CD8-positive, alpha-beta memory T cell (primary cell): ENCODE data around the gene RAB11FIP4. TPM values are rescaled to one million over a fixed set of nuclear protein-coding genes. Genes with fewer than 3 reads are reported as not detected.

Experiments
- CTCF ChIA-PET: fragments of 350-600 bp; sonication (Branson Sonifier 250); formaldehyde crosslinking; loops from one replicate; lab custom pipeline; 2021; ENCODE audit warnings: antibody characterized with exemption; lab: Charles Lee
- POLR2A ChIA-PET: fragments of 350-600 bp; sonication (Branson Sonifier 250); formaldehyde crosslinking; loops from one replicate; lab custom pipeline; 2021; ENCODE audit warnings: antibody characterized with exemption; lab: Charles Lee
- DNase-seq, 5 donors: peaks; one replicate each; pipeline versions ENCODE4 v3.0.0 to v3.0.0-alpha.2; 2020 to 2022; ENCODE audit warnings: mixed read lengths in 1 of 5
- H3K27ac ChIP-seq: one replicate; pipeline ENCODE4 v1.7.0; 2013; ENCODE audit warnings: low read depth, mild to moderate bottlenecking, low read length, moderate library complexity
- H3K27me3 ChIP-seq: 2 replicates; pipeline ENCODE4 v1.7.0; 2013; ENCODE audit warnings: low read length, mild to moderate bottlenecking; ENCODE audit not compliant: insufficient read depth, poor library complexity, severe bottlenecking
- H3K36me3 ChIP-seq: 2 replicates; pipeline ENCODE4 v1.7.0; 2013; ENCODE audit warnings: mild to moderate bottlenecking, low read length, moderate library complexity; ENCODE audit not compliant: insufficient read depth
- H3K4me1 ChIP-seq: 2 replicates; pipeline ENCODE4 v1.7.0; 2013; ENCODE audit warnings: mild to moderate bottlenecking, low read length, moderate library complexity; ENCODE audit not compliant: insufficient read depth
- H3K4me3 ChIP-seq: 2 replicates; pipeline ENCODE4 v1.7.0; 2013; ENCODE audit warnings: mild to moderate bottlenecking, low read length
- H3K9me3 ChIP-seq: 2 replicates; pipeline ENCODE4 v1.7.0; 2013; ENCODE audit warnings: mild to moderate bottlenecking, low read length
- H3K27ac Mint-ChIP-seq, 8 donors: one replicate each; pipeline ENCODE4 v1.8.0; 2020 to 2021; ENCODE audit warnings: mixed read lengths in 8 of 8, mild to moderate bottlenecking in 6 of 8, inconsistent platforms in 3 of 8, moderate library complexity in 3 of 8
- H3K27me3 Mint-ChIP-seq, 2 donors: one replicate each; pipeline ENCODE4 v1.8.0; 2020 to 2021; ENCODE audit warnings: mixed read lengths in 2 of 2, mild to moderate bottlenecking in 1 of 2, moderate library complexity in 1 of 2
- H3K36me3 Mint-ChIP-seq, 3 donors: one replicate each; pipeline ENCODE4 v1.8.0; 2020 to 2021; ENCODE audit warnings: mixed read lengths in 3 of 3, inconsistent platforms in 1 of 3, mild to moderate bottlenecking in 1 of 3
- H3K4me1 Mint-ChIP-seq, 3 donors: one replicate each; pipeline ENCODE4 v1.8.0; 2020 to 2021; ENCODE audit warnings: mixed read lengths in 3 of 3, inconsistent platforms in 1 of 3, mild to moderate bottlenecking in 1 of 3
- H3K4me3 Mint-ChIP-seq, 7 donors: one replicate each; pipeline ENCODE4 v1.8.0; 2020 to 2021; ENCODE audit warnings: mixed read lengths in 7 of 7, mild to moderate bottlenecking in 6 of 7, moderate library complexity in 4 of 7, inconsistent platforms in 2 of 7
- H3K9me3 Mint-ChIP-seq, 5 donors: one replicate each; pipeline ENCODE4 v1.8.0; 2020 to 2022; ENCODE audit warnings: mixed read lengths in 5 of 5, mild to moderate bottlenecking in 3 of 5, moderate library complexity in 2 of 5, inconsistent platforms in 1 of 5
- polyA plus RNA-seq: library from polyadenylated mRNA; unstranded; fragments of 300-500 nt; fragmentation: Illumina TruSeq; gene quantifications from one replicate; pipeline ENCODE4 v1.2.3, GENCODE V29; 2021
- total RNA-seq, 2 experiments: library from RNA; stranded (reverse); gene quantifications; one replicate each; pipeline ENCODE4 v1.2.3, GENCODE V29; 2021

RAB11FIP4 gene
- total and polyA plus RNA-seq, 3 experiments from 2014 or later: 15.1 to 26.8 (median 17.4) TPM

DNA sequence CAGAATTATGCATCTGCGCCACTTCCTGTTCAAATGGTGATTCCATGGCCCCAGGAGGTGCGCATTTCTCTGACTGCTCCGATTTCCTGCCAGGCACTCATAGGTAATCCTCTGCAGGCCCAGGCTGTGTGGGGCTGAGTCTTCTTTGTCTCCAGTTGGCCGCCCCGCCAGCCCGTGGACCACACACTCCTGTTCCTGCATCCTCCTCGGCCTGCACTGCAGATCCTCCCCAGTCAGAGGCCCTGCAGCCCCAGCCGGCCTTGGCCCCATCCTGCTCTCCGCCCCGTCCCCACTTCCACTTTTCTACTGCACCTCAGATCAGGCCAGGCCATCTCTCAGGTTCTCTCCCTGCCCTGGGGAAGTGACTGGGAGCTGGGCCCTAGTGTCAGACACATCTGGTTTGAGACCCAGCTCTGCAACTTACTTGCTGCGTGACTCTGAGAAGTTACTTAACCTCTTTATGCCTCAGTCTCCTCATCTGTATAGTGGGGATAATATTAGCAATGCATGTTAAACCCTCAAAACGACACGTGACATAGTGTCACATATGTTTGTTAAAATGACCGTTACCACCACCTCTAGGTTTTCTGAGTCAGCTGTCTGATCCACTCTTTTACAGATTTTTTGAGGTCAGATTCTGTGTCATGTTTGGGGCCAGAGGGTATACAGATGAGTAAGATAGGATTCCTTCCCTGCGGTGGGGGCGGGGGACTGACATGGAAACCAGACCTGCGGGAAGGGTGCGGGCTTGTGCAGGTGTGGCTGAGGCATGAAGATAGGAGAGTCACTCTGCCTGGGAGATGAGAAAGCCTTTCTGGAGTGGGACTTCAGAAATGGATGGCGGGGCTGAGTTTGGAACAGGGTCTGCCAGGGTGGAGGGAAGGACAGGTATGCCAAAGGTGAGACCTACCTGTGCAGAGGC is 12.8 kb downstream of the RAB11FIP4 start:
- Histone ChIP-seq H3K4me3 (no peak overlapping the region), H3K36me3 (no peaks in the 10 kb centered on the region), H3K27me3 (no peaks in the 10 kb centered on the region), H3K9me3 (no peaks in the 10 kb centered on the region), H3K27ac (no peak overlapping the region), H3K4me1 (no peaks in the 10 kb centered on the region)
- H3K4me1 Mint-ChIP-seq: no peaks in the 10 kb centered on the region
- peak overlapping the region in 2 of 8 donors; percentile 31 to 88 for H3K27ac Mint-ChIP-seq
- H3K36me3 Mint-ChIP-seq: no peaks in the 10 kb centered on the region
- H3K9me3 Mint-ChIP-seq: no peaks in the 10 kb centered on the region
- ChIA-PET CTCF (no interaction called here), POLR2A (no interaction called here)
- no peak overlapping the region for H3K4me3 Mint-ChIP-seq
- H3K27me3 Mint-ChIP-seq: peaks cover 0 to 6% of the 10 kb centered on the region in 2 donors
- no peak for DNase-seq

GRCh38 chr17:31405890-31406371 is 14.5 kb downstream of the RAB11FIP4 start:
- Mint-ChIP-seq H3K4me1 (no peaks in the 10 kb centered on the region), H3K4me3 (no peak overlapping the region), H3K36me3 (no peaks in the 10 kb centered on the region), H3K9me3 (no peaks in the 10 kb centered on the region), H3K27me3 (peaks cover 3 to 7% of the 10 kb centered on the region in 2 donors), H3K27ac (no peak overlapping the region)
- no peaks in the 10 kb centered on the region for H3K4me1 ChIP-seq
- H3K27me3 ChIP-seq: no peaks in the 10 kb centered on the region
- no peaks in the 10 kb centered on the region for H3K9me3 ChIP-seq
- no peak overlapping the region for H3K4me3 ChIP-seq
- no peak for DNase-seq
- POLR2A ChIA-PET: no interaction called here
- no peaks in the 10 kb centered on the region for H3K36me3 ChIP-seq
- CTCF ChIA-PET: interaction anchor here (1.3 kb wide), 1 partner anchor 8 kb away, joined by 3 read pairs; no protein-coding TSS in a partner anchor
- H3K27ac ChIP-seq: no peak overlapping the region

DNA sequence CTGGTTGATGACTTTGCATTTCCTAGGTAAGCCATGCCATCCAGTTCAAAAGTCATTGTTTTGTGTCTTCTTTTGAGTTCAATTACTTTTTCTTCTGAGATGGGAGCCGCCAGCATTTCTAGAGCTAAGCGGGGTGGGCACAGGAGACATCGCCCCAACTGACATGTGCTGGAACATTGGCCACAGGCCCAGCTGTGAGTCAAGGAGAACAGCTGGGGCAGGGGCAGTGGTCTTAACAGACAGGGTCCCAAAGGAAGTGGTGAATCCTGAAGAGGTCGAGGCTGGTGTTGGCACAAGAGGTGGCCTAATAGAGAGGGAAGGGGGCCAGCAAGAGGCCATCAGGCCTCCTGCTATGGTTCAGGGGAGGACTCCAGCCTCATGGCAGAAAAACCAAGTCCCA is 17.1 kb downstream of the RAB11FIP4 start:
- no peaks in the 10 kb centered on the region for H3K36me3 ChIP-seq
- H3K27ac Mint-ChIP-seq: no peak overlapping the region
- no peaks in the 10 kb centered on the region for H3K27me3 ChIP-seq
- no peaks in the 10 kb centered on the region for H3K36me3 Mint-ChIP-seq
- H3K4me3 Mint-ChIP-seq: no peak overlapping the region
- H3K27ac ChIP-seq: no peak overlapping the region
- ChIA-PET POLR2A (no interaction called here), CTCF (no interaction called here)
- DNase-seq: no peak
- H3K4me1 Mint-ChIP-seq: no peaks in the 10 kb centered on the region
- no peaks in the 10 kb centered on the region for H3K4me1 ChIP-seq
- H3K27me3 Mint-ChIP-seq: peaks cover 3 to 7% of the 10 kb centered on the region in 2 donors
- H3K9me3 Mint-ChIP-seq: no peaks in the 10 kb centered on the region
- no peaks in the 10 kb centered on the region for H3K9me3 ChIP-seq
- H3K4me3 ChIP-seq: no peak overlapping the region

DNA sequence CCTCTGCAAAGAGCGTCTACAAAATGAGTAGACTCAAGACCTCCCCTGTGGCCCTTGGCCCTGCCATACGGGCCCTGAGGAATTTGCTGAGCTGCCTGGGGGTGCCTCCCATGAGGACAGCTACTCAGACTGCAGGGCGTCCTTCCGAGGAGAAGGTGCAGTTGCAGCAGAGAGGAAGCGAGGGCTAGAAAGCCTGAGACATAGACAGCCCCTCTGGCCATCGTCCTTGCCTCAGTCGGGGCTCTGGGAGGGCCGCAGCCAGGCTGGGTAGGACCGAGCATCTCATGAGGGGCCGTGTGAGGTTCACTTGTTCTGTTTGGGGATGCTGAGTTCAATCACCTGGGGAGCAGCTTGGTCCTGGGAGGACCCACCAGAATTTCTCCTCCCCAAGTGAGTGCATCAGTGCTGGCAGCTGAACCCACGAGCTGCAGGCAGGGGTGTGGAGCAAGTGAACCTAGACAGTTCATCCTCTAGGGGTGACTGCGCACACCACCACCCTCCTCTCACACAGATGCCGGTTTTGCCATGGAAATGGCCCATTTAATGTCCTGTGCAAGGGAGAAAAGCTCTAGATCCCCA is 20.3 kb downstream of the RAB11FIP4 start:
- Mint-ChIP-seq H3K4me3 (no peak overlapping the region), H3K4me1 (no peaks in the 10 kb centered on the region), H3K27me3 (peaks cover 3 to 11% of the 10 kb centered on the region in 2 donors), H3K9me3 (no peaks in the 10 kb centered on the region), H3K27ac (no peak overlapping the region), H3K36me3 (no peaks in the 10 kb centered on the region)
- CTCF ChIA-PET: no interaction called here
- Histone ChIP-seq H3K9me3 (no peaks in the 10 kb centered on the region), H3K27ac (no peak overlapping the region), H3K27me3 (no peaks in the 10 kb centered on the region), H3K4me1 (no peaks in the 10 kb centered on the region), H3K36me3 (no peaks in the 10 kb centered on the region), H3K4me3 (no peak overlapping the region)
- POLR2A ChIA-PET: no interaction called here
- no peak for DNase-seq

DNA sequence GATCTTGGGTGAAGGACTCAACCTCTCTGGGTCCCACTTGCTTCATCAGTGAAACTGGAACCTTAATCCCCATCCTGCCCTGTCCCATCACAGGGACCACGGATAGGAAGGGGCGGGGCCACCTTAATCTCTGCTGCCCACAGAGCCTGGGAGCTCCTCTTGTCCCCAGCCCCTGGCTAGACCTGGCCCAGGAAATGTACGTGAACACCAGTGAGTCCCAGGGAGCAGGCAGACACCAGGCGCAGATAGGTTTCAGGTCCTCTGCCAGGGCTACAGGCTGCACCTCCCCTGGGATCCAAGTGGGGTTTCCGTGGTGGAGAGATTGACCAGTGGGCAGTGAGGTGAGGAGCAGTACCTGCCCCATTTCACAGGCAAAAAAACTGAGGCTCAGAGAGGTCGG is 21.0 kb downstream of the RAB11FIP4 start:
- H3K27me3 Mint-ChIP-seq: peaks cover 3 to 11% of the 10 kb centered on the region in 2 donors
- no peak overlapping the region for H3K4me3 Mint-ChIP-seq
- CTCF ChIA-PET: no interaction called here
- H3K9me3 ChIP-seq: no peaks in the 10 kb centered on the region
- no peaks in the 10 kb centered on the region for H3K4me1 Mint-ChIP-seq
- H3K4me3 ChIP-seq: no peak overlapping the region
- no peaks in the 10 kb centered on the region for H3K36me3 ChIP-seq
- no peak for DNase-seq
- H3K27ac Mint-ChIP-seq: no peak overlapping the region
- POLR2A ChIA-PET: no interaction called here
- H3K36me3 Mint-ChIP-seq: no peaks in the 10 kb centered on the region
- H3K4me1 ChIP-seq: no peaks in the 10 kb centered on the region
- no peaks in the 10 kb centered on the region for H3K9me3 Mint-ChIP-seq
- no peak overlapping the region for H3K27ac ChIP-seq
- H3K27me3 ChIP-seq: no peaks in the 10 kb centered on the region

- no peak for DNase-seq
- no peaks in the 10 kb centered on the region for H3K4me1 Mint-ChIP-seq
- H3K4me1 ChIP-seq: no peaks in the 10 kb centered on the region
- POLR2A ChIA-PET: no interaction called here
- no peaks in the 10 kb centered on the region for H3K9me3 Mint-ChIP-seq
- no peak overlapping the region for H3K4me3 Mint-ChIP-seq
- peak overlapping the region in 1 of 8 donors; percentile 75 for H3K27ac Mint-ChIP-seq
- peaks cover 3 to 11% of the 10 kb centered on the region in 2 donors for H3K27me3 Mint-ChIP-seq
- H3K4me3 ChIP-seq: no peak overlapping the region
- no peaks in the 10 kb centered on the region for H3K9me3 ChIP-seq
- no peak overlapping the region for H3K27ac ChIP-seq
- CTCF ChIA-PET: interaction anchor here (1.2 kb wide), 1 partner anchor 8 kb away, joined by 3 read pairs; no protein-coding TSS in a partner anchor
- no peaks in the 10 kb centered on the region for H3K36me3 ChIP-seq
- no peaks in the 10 kb centered on the region for H3K27me3 ChIP-seq
- H3K36me3 Mint-ChIP-seq: no peaks in the 10 kb centered on the region
These were observed 21.8 kb downstream of the RAB11FIP4 start for GRCh38 chr17:31413081-31413799.

- ChIA-PET POLR2A (no interaction called here), CTCF (interaction anchor here (1.2 kb wide), 1 partner anchor 9 kb away, joined by 3 read pairs; no protein-coding TSS in a partner anchor)
- H3K27ac Mint-ChIP-seq: no peak overlapping the region
- no peaks in the 10 kb centered on the region for H3K27me3 ChIP-seq
- H3K9me3 Mint-ChIP-seq: no peaks in the 10 kb centered on the region
- H3K4me1 Mint-ChIP-seq: no peaks in the 10 kb centered on the region
- no peak for DNase-seq
- no peak overlapping the region for H3K4me3 ChIP-seq
- H3K4me1 ChIP-seq: no peaks in the 10 kb centered on the region
- H3K36me3 ChIP-seq: no peaks in the 10 kb centered on the region
- no peak overlapping the region for H3K4me3 Mint-ChIP-seq
- H3K27ac ChIP-seq: no peak overlapping the region
- peaks cover 3 to 11% of the 10 kb centered on the region in 2 donors for H3K27me3 Mint-ChIP-seq
- H3K36me3 Mint-ChIP-seq: no peaks in the 10 kb centered on the region
- no peaks in the 10 kb centered on the region for H3K9me3 ChIP-seq
These were observed 22.5 kb downstream of the RAB11FIP4 start for GRCh38 chr17:31413874-31414549.
